ENCODE data around the gene MID2.
"Not testable (repeated sequence)": the region's sequence is repeated elsewhere in the genome, so short reads cannot be mapped to it uniquely, and the experiment has no call there.

The MID2 gene

DNA sequence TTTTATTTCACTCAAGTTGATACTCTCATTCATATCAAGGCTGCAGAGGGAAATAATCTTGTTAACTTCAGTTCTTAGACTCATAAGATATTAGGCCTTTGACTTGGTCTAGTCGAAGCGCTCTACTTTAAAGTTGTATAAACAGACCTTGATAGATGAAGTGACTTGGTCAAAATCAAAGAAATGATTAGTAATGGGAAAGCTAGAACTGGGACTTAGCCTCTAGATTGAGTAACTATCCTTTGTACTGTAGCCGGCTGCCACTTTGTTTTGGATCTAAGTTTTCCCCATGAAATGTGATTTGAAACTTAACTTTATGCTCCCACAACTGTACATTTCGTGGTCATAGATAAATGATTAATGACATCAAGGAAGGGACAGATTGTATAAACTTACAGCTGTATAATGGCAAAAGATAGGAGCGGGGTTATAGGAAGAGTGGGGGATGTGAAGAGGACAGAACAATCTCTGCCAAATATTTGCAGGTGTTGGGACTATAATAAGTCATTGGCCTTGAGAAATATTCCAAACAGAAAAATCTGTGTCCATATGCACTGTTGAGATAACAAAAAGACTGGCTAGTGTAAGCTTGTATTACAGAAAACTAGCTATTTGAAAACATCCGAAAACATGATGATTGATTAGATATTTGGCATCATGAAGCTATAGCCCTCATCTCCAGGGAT is 17.2 kb downstream of the MID2 start:
- DNase-seq: no peak

DNA sequence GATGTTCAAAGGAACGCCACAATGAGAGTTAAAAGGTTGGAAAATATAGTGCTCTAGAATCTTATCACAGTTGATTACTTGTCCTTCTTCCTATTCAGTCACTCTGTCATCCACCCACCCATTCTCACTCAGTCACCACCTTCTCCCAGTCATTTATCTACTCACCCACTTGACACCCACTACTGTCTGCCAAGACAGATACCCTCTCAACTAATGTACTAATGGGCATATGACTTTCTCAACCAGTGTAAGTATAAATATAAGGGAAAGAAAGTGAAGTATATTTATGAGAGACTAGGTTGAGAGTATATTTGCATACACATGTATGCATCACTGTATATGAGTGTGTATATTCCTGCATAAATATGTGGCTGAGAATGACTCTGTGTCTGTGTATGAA is 20.0 kb downstream of the MID2 start:
- no peak for DNase-seq

DNA sequence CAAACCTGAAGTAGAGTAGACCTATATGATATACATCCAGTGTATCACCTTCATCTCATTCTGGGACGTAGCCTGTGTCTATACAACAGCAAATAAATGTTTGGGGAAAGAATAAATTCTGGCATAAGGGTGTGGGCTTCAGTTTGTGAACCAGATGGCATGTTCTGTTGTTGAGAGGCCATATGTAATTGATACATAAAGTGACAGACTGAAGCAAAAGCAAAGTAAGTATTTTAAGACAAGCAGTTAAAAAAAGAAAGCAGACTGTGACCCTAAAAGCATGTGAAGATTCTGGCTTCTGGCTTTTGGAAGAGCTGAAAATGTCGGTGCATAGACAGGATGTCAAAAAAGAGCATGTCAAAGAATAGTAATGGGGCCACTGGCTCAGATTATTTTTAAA is 22.9 kb downstream of the MID2 start:
- no peak for DNase-seq

DNA sequence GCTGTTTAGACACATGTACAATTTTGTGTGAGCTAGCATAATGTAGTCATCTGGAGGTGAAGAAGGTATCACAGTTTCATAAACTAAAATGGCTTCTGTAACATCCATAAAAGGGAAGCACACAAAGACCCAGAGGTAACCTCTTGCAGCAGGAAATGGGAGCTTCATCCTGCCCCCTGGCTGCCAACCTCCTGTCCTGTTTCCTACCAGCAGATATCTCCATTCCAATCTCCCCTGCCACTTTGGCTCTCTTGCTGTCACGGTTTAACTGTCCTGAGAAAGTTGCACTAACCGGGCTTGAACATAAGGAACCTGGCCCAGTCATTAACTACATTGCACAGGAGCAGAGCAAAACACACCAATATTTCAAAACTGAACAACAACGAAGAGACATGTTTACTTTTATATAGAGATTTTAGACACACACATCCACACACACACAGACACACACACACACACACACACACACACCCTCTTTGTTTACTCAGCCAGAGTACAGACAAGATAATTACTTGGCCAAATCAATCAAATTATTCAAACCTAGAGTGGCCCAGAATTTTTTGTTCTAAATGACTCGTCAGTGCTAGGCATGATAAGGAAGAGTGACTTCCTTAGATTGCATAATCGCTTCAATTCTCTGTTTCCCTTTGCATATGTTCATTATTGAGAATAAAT is 24.2 kb downstream of the MID2 start:
- no peak for DNase-seq

DNA sequence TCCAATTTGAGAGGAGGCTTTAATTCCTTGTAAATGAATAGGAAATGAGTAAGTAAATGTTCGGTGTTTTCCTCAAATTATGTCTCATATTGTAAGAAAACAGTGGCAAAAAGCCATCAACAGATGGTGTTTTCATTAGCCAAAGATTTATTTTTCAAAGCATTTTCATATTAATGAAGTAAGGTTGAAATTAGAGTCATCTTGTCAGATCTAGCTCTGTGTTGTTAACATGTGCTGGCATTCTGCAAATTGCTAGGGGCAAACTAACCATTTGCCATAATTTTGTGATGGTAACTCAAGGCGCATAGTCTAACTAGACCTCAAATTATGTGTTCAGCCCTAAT is 24.7 kb downstream of the MID2 start:
- no peak for DNase-seq

DNA sequence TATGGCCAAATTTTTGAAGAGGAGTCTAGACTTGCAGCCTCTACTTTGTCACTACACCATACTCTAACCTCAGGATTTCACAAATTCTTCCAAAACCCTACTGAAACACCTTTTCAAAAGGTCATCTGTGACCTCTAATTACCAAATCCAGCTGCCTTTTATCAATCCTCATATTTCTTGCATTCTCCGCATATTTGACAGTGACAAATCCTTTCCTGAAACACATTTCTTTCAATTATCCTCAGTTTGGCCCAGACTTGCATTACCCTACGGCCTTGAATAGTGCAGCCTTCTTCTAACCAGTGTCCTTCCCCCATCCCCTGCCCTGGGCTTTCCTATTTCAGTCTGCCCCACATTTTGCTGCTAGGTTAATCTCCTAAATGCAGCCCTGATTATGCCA is 25.5 kb downstream of the MID2 start:
- peak; percentile 22 for DNase-seq

DNA sequence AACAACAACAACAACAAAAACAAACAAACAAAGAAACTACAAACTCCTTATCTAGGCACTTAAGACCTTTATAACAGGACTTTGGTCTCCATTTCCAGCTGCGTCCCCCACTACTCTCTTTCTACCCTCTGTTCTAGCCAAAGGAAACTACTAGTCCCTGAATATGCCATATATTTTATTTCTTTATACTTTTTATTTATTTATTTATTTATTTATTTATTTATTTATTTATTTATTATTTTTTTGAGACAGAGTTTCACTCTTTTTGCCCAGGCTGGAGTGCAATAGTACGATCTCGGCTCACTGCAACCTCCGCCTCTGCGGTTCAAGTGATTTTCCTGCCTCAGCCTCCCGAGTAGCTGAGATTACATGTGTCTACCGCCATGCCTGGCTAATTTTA is 26.0 kb downstream of the MID2 start:
- not testable (repeated sequence) for DNase-seq

DNA sequence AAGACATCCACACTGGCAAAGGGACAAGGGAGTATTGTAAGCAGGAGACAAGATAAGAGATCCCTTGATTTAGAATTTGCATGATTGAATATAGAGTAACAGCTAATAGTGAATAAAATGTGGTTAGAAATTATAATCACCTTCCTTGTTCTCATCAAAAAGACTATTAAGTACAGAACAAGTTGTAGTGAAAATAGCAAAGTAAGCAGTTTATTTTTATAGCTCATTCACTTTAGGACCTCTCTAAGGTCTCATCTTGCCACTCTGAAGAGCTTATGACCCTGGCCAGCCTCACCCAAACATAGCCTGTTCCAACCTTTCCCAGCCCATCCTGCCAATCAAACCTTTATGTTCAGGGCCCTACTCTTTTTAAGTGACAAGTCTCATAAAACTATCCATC is 30.6 kb downstream of the MID2 start:
- DNase-seq: no peak

DNA sequence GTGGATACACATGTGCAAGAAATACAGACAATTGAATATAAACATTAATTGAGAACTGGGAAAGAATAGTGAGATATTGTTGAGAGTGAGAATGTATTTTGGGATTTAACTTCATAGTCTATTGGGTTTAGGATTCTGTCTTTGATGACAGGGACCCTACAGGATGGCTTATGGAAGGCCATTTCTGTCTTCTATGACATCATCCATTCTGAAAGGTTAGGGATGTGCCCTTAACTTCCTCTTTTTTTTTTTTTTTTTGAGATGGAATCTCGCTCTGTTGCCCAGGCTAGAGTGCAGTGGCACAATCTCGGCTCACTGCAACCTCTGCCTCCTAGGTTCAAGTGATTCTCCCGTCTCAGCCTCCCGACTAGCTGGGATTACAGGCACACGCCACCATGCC is 31.4 kb downstream of the MID2 start:
- not testable (repeated sequence) for DNase-seq

DNA sequence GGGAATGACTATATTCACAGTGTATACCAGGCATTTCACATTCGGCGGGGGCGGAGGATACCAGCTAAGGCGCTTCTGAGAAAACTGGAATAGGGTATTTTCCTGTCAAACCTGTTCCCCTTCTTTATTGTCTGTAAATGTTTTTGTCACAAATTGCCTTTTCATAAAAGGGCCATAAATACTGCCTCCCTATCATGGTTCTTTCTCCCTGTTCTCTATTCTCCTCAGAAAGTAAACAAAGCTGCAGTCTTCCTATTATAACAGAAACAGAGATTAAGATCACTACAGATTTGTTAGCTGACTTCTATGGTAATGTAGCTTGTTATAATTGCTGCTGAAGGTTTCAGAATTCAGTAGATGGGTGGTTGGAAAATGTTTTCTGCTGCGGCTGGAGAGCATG is 32.2 kb downstream of the MID2 start:
- no peak for DNase-seq

DNA sequence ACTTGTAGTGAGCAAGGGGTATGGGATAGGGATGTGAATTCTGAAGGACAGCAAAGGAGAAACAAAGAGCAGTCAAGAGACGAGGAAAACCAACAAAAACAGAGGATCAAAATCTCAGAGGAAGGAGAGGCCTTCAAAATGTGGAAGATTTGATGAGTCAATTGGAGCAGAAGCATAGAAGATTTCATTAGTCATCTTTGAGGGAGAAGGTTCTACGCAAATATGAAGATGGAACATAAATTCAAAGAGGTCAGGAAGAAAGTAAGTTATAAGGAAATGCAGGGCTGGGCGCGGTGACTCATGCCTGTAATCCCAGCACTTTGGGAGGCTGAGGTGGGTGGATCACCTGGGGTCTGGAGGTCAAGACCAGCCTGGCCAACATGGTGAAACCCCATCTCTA is 35.4 kb downstream of the MID2 start:
- DNase-seq: no peak

DNA sequence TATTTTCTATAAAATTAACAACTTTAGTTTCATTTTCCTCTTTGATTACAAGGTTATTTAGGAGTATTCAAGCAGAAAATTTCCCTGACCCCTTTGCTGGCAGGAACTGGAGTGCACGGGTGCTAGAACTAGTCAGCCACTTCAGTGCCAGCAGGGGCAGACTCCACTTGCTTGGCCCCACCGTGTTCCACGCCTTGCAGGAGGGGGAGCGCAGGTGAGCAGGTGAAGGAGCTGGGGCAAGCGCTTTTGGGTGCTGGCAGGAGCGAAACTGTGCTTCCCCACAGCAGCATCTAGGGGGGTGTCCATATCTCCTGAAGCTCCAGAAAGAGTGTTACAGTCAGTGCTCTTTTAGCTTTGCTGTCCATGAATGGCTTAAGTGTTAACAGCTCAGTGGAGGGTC is 45.5 kb downstream of the MID2 start:
- DNase-seq: no peak

DNA sequence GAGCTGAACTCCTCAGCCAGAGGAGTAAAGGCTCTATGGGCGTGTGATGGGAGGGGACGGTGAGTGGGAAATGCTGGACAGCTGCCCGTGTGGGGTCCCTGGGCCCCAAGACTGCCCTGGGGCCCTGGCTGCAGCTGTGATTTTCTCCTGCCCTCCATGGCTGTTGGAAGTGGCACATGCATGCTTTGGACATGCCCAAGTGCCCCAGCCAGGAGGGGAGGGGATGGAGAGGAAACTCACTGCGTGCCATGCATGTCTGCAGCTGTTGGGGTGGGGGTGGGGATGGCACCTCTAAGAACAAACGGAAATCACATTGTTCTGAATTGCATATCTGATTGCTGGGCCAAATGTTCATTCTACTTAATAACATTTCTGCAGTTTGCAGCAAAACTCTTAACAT is 52.4 kb downstream of the MID2 start:
- no peak for DNase-seq

DNA sequence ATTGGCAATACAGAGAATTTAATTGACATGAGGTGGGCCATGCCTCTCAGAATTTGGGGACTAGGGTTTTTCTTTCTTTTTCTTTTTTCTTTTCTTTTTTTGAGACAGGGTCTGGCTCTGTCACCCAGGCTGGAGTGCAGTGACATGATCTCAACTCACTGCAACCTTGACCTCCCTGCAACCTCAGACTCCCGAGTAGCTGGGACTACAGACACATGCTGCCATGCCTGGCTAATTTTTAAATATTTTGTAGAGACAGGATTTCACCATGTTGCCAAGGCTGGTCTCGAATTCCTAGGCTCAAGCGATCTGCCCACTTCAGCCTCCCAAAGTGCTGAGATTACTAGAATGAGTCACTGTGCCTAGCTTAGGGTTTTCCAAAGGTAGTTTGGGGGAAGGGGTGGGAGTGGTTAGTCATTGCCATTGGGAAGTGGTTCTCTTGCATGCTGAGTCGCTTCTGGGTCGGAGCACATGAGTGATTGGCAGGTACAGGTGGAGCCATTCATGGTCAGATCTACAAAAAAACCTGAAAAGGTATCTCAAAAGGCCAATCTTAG is 54.5 kb downstream of the MID2 start:
- no peak for DNase-seq

DNA sequence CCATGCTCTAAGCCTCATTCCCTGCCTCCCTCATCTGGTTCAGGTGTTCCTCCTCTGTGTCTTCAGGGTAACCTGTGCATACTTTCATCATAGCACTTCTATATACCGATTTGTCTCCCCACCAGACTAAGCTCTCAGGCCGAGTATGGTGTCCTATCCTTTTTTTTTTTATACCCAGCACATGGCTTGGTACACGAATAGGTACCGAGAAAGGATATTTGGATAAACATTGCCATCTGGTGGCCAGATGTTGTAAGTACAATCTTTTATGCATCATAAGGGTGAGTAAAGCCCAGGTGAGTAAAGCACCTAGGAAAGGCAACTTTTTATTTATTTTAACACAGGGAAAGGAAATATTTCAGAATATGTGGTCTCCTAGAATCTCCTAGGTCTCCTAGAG is 68.4 kb downstream of the MID2 start:
- DNase-seq: peak; percentile 39

DNA sequence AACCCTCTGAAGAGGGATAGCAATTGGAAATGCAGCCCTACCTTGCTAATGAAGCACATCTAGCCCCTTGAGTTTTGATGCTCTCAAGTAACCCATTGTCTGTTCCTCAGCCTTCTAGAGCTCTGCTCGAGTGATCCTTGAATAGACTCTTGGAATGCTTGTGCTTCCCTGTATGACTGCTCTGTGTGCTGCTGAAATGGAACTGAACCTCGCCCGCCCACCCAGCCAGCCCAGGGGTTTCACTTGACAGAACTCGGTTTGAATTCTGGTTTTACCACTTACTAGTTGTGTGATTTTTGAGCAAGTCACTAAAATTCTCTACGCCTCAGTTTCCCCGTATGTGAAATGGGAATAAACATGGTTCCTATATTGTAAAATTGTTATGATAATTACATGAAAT is 77.1 kb downstream of the MID2 start:
- DNase-seq: no peak

DNA sequence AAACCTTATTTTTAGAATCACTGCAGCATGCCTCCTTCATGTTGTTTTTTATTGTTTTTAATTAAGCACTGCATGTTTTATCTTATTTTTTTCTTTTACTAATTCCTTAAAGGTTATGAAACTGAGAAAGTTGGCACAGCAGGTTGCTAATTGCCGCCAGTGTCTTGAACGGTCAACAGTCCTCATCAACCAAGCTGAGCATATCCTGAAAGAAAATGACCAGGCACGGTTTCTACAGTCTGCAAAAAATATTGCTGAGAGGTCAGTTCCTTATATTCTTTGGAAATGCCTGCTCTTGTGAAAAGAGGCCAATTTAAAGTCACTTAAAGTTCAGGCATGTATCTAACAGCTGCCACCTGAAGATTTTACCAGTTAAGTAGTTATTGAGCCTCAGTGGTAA is 79.7 kb downstream of the MID2 start:
- no peak for DNase-seq

DNA sequence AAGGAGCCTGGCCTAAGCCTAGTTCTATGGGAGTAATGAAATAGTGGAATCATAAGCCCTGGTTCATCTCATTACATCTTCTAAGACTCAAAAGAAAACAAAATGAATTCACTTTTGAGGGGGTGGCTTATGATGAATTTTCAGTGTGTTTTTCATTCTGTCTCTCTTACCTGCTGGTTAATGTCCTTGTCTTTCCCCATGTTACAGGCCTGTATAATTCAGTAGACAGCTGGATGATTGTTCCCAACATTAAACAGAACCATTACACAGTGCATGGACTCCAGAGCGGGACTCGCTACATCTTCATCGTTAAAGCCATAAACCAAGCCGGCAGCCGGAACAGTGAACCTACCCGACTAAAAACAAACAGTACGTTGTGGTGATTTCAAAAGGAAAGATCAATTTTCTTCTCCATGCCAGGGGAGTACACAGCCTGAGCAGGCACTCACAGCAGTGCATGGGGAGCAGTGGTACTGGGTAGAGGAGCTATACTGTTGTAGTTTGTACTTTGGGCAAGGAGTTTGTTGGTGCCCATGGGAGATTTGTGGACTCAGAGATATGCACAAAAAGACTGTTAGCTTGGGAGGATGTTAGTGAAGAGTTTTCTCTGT is 98.6 kb downstream of the MID2 start:
- DNase-seq: no peak

DNA sequence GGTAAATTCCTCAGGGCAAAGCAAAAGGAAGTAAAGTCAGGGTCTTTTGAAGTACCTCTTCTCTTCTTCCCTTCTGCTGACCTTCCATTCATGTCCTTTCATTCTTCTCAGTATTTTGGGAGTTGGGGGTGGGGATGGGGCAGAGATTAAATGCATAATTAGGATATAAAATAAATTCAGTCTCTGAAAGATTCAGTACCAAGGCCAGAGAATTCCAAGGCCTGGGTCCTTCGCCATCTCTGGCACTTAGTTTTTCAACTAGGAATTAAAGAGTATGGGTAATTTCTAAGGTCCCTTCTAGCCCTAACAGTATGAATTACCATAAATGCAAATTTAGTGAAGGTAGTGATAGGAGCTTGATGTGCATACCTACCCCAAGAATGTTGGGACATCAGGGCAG is 108.6 kb downstream of the MID2 start:
- no peak for DNase-seq

DNA sequence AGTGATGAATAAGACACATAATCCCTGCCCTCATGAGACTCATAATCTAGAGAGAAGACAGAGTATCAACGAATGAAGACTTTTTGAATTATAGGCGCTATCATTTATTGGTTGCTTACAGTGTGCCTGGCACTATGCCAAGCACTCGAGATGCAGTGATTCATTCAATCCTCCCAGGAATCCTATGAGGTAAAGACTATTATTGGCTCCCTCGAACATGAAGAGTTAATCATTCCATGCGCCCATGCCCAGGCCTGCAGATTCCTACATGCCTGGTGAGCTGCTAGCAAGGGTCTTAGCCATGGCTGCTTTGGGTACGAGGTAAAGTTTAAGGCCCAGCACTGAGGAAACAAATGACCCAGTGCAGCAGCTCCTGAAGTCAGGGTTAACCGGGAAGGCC is 109.5 kb downstream of the MID2 start:
- peak; percentile 43 for DNase-seq

DNA sequence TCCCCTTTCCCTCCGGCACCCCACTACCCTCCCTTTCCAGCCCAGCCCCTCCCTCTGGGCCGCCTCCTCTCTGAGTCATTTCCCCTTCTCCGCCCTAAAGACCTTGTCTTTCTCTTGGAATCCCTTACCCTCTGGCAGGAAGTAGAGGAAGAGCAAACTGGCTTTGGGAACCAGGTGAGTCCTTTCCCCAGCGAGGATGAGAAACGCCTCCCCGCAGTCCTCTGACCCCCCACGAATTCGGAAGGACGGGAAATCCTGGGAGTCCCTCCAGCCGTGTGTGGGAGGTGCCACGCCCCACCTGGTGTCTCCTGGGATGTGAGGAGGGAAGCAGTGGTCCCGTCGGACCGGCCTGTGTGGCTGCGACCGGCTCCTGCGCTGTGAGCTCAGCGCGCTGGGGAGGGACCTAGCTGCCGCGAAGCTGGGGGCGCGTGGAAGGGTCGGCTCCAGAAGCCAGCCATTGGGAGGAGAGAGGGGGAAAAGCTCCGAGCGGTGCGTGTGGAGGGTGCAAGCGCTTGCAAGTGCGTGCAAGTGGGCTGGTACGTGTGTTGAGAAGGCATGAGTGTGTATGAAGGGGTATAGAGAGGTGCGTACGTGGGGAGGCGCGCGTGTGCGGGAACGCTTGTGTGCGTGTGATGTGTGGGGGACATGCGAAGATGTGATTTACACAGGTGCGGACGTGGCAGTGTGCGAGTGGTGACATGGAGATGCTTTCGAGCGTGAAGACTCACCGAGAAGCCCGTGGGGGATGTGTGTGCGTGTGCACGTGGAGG is 110.2 kb downstream of the MID2 start:
- peak; percentile 16 for DNase-seq

DNA sequence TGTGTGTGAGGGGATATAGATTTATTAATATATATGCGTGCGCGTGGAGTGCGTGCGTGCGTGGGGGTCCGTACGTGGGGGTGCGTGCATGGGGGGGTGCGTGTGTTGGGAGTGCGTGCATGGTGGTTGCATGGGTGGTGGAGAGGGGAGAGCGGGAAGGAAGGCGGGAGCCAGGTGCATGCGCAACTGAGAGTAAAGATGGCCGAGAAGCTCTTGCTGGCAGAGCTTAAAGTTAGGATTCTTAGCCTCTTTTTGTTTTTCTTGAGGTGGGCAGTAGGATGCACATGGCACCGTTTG is 110.7 kb downstream of the MID2 start:
- no peak for DNase-seq

DNA sequence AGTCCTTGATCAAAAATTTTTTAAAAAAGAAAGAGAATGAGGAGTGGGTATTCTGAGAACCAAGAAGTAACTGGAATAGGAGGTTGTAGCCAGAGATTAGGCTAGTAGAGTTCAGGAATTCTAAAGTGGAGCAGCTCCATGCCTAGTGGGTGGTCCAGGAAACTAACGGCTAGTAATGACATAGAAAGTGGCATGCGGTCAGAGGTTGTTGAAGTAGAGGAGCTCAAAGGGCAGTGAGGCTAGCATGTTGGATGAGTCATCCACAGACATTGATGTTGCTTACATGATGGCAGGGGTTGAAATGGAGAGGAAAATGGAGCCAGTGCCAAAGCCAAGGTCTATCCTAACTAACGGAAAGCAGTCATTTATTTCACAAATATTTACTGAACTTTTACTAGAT is 114.4 kb downstream of the MID2 start:
- DNase-seq: no peak

DNA sequence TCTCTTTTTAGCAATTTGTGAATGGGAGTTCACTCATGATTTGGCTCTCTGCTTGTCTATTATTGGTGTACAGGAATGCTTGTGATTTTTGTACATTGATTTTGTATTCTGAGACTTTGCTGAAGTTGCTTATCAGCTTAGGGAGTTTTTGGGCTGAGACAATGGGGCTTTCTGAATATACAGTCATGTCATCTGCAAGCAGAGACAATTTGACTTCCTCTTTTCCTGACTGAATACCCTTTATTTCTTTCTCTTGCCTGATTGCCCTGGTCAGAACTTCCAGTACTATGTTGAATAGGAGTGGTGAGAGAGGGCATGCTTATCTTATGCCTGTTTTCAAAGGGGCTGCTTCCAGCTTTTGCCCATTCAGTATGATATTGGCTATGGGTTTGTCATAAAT is 129.7 kb downstream of the MID2 start:
- not testable (repeated sequence) for DNase-seq

Measured in fibroblast of skin of right biceps (primary cell).